A549 (cell line): ENCODE measurements around the gene GABBR2.

Source experiments
- CHD4 ChIP-seq: fragments of 200-600 bp; sonication (generic); IDR thresholded peaks from 2 replicates; pipeline ENCODE4 v1.6.1; 2016; ENCODE audit warnings: antibody characterized with exemption, mild to moderate bottlenecking, borderline replicate concordance
- RAD21 ChIP-seq, 2 experiments: fragments of >200 bp in 1 of 2; sonication (Bioruptor Twin) in 1 of 2; formaldehyde crosslinking in 1 of 2; IDR thresholded peaks in 1 of 2; conservative IDR thresholded peaks in 1 of 2; 2 replicates in 1 of 2; 3 replicates in 1 of 2; pipeline ENCODE4 v1.6.1; 2012 to 2018; ENCODE audit warnings: inconsistent platforms in 1 of 2
- TF ChIP-seq, protein P1 (sequence below): fragments of >200 bp; sonication (Bioruptor Twin); formaldehyde crosslinking; IDR thresholded peaks from 3 replicates; pipeline ENCODE4 v1.5.1; 2016
- TF ChIP-seq, protein P2 (sequence below): IDR thresholded peaks from 2 replicates; pipeline ENCODE4 v1.6.1; 2012

DNA sequence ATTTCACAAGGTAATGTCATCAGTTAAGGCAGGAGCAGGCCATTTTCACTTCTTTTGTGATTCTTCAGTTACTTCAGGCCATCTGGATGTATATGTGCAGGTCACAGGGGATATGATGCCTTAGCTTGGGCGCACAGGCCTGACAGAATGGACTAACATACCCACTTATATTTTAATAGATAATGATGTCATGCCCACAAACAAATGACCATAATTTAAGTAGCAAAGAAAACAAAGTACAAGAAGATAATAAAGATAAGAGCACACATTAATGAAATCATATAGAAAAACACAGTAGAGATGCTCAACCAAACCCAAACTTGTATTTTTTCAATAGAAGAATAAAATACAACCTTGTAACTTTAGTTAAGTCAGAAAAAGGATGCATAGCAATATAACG, 433.6 kb downstream of the GABBR2 start:
- TF ChIP-seq RAD21 (conservative IDR thresholded peaks at IDR 0.05 in 1 of 2, IDR thresholded peaks at IDR 0.05 in 1 of 2) (no peak), CHD4 (no peak)
- TF ChIP-seq, protein P1, sequence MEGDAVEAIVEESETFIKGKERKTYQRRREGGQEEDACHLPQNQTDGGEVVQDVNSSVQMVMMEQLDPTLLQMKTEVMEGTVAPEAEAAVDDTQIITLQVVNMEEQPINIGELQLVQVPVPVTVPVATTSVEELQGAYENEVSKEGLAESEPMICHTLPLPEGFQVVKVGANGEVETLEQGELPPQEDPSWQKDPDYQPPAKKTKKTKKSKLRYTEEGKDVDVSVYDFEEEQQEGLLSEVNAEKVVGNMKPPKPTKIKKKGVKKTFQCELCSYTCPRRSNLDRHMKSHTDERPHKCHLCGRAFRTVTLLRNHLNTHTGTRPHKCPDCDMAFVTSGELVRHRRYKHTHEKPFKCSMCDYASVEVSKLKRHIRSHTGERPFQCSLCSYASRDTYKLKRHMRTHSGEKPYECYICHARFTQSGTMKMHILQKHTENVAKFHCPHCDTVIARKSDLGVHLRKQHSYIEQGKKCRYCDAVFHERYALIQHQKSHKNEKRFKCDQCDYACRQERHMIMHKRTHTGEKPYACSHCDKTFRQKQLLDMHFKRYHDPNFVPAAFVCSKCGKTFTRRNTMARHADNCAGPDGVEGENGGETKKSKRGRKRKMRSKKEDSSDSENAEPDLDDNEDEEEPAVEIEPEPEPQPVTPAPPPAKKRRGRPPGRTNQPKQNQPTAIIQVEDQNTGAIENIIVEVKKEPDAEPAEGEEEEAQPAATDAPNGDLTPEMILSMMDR, result no peak
- TF ChIP-seq, protein P2, sequence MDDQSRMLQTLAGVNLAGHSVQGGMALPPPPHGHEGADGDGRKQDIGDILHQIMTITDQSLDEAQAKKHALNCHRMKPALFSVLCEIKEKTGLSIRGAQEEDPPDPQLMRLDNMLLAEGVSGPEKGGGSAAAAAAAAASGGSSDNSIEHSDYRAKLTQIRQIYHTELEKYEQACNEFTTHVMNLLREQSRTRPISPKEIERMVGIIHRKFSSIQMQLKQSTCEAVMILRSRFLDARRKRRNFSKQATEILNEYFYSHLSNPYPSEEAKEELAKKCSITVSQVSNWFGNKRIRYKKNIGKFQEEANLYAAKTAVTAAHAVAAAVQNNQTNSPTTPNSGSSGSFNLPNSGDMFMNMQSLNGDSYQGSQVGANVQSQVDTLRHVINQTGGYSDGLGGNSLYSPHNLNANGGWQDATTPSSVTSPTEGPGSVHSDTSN, result no peak
